Activated naive CD8-positive, alpha-beta T cell (primary cell): ENCODE data around the gene KCTD8.

ENCODE experiments used
- H3K27ac Mint-ChIP-seq: one replicate; pipeline ENCODE4 v1.8.0; 2021; ENCODE audit warnings: mixed read lengths
- H3K27me3 Mint-ChIP-seq: one replicate; pipeline ENCODE4 v1.8.0; 2021; ENCODE audit warnings: mixed read lengths
- H3K36me3 Mint-ChIP-seq: one replicate; pipeline ENCODE4 v1.8.0; 2021; ENCODE audit warnings: mixed read lengths
- H3K4me1 Mint-ChIP-seq: one replicate; pipeline ENCODE4 v1.8.0; 2021; ENCODE audit warnings: low read depth, mixed read lengths
- H3K4me3 Mint-ChIP-seq: one replicate; pipeline ENCODE4 v1.8.0; 2021; ENCODE audit warnings: mild to moderate bottlenecking, mixed read lengths
- H3K9me3 Mint-ChIP-seq: one replicate; pipeline ENCODE4 v1.8.0; 2021; ENCODE audit warnings: low read depth, mixed read lengths

The KCTD8 gene

DNA sequence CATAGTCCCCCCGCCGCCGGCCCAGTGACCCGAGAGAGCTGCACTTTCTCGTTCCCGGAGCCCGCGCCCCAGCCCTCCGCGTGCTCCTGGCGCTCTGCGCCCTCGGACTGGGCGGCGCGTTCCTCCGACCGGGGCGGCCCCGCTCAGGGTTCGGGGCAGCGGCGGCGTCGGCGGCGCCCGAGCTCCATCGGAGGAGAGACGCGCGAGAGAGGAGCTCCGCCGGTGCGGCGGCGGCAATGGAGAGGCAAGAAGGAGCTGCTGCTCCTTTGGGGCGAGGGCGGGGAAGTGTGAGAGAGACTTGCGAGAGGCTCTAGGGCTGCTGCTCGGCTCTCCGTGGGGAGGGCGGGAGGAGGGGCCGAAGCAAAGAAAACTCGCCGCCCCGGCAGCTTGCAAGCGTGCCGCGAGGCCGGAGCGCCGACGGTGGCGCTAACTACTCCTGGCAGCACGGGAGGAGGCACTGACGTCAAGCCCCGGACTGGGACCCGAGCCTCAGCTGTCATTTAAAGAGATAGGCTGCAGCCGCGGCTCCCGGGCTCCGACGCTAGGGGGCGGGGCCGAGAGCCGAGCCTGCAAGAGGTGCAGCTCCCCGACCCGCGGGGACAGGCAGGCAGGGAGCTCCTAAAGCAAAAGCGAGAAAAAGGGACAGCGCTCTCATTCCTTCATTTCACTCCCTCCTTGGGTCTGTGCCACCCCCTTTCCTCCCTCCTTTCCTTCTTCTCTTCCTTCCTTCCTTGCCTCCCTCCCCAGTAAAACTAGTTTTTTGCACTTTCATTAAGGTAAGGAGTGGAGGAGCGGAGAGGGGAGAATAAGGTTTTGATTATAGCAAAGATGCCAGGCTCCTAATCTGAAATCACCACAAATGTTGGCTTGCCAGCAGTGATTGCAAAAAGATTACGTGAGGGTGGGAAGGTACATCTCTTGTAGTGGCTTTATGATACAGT lies at the start of gene KCTD8:
TSS of gene KCTD8 (minus strand) at position 289 of the 941 bp plus-strand sequence.
- Mint-ChIP-seq H3K27ac (no peak within 1 kb of the TSS), H3K9me3 (no peaks in the 10 kb centered on the region), H3K4me3 (peak within 1 kb of the TSS; percentile 81), H3K4me1 (peaks cover 18% of the 10 kb centered on the region), H3K27me3 (peaks cover 42% of the 10 kb centered on the region), H3K36me3 (no peaks in the 10 kb centered on the region)

DNA sequence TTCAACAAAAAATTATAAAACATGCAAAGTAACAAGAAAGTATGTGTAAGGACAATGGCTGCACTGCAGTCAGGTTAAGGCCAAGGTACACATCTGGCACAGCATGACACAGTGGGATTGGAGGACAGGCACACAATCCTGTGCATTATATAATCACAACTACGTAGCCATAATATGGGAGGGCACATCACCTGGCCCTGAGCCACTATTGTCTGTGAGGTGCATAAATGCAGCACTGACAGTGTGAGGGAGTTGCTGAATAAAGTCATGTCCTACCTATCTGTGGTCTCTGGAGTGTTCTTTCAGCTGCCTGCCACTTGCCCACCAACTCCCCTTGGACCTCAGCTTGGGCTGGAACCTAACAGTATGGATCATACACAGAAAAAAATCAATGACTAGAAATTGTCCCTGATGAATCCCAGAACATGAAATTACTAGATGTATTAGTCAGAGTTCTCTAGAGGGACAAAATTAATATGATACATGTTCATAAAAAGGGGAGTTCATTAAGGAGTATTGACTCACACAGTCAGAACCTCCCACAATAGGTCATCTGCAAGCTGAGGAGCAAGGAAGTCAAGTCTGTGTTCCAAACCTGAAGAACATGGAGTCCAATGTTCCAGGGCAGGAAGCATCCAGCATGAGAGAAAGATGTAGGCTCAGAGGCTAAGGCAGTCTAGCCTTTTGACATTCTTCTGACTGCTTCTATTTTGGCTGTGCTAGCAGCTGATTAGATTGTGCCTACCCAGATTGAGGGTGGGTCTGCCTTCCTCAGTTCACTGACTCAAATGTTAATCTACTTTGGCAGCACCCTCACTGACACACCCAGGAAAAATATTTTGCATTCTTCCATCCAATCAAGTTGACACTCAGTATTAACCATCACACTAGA lies 46.4 kb upstream of the KCTD8 start:
- Mint-ChIP-seq H3K9me3 (no peaks in the 10 kb centered on the region), H3K36me3 (no peaks in the 10 kb centered on the region), H3K27me3 (no peaks in the 10 kb centered on the region), H3K4me3 (no peak overlapping the region), H3K4me1 (no peaks in the 10 kb centered on the region), H3K27ac (no peak overlapping the region)

DNA sequence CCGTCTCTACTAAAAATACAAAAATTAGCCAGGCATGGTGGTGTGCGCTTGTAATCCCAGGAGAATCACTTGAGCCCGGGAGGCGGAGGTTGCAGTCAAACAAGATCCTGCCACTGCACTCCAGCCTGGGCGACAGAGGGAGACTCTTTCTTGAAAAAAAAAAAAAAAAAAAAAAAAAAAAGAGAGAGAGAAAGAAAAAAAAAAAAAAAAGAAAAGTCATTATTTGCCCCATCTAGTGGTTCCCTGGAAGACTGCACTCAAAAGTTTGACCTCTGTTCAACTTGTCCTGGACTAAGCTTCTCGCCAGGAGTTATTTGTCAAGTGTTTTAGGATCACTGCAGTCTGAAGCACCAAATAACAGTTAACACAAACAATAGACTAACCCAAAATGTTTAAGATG lies 45.3 kb upstream of the KCTD8 start:
- no peak overlapping the region for H3K27ac Mint-ChIP-seq
- H3K9me3 Mint-ChIP-seq, result no peaks in the 10 kb centered on the region
- no peak overlapping the region for H3K4me3 Mint-ChIP-seq
- H3K4me1 Mint-ChIP-seq, result no peaks in the 10 kb centered on the region
- no peaks in the 10 kb centered on the region for H3K27me3 Mint-ChIP-seq
- no peaks in the 10 kb centered on the region for H3K36me3 Mint-ChIP-seq

DNA sequence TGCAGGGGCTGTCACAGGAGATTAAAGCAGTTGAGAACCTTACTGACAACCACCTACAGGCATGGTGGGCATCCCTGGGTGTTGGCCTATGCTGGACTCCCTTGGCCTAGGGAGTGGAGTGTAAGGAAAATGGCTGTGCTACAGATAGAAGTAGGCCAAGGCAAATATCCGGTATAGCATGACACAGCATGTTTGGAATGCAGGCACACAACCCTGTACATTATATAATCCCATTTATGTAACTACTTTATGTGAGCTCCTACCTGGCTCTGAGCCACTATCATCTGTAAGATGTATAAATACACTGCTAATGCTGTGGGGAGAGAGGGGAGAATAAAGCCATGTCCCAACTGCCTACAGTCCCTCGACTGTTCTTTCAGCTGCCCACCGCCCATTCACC lies 38.7 kb upstream of the KCTD8 start:
- no peaks in the 10 kb centered on the region for H3K9me3 Mint-ChIP-seq
- H3K4me3 Mint-ChIP-seq, result no peak overlapping the region
- no peak overlapping the region for H3K27ac Mint-ChIP-seq
- H3K27me3 Mint-ChIP-seq, result no peaks in the 10 kb centered on the region
- no peaks in the 10 kb centered on the region for H3K36me3 Mint-ChIP-seq
- H3K4me1 Mint-ChIP-seq, result no peaks in the 10 kb centered on the region

DNA sequence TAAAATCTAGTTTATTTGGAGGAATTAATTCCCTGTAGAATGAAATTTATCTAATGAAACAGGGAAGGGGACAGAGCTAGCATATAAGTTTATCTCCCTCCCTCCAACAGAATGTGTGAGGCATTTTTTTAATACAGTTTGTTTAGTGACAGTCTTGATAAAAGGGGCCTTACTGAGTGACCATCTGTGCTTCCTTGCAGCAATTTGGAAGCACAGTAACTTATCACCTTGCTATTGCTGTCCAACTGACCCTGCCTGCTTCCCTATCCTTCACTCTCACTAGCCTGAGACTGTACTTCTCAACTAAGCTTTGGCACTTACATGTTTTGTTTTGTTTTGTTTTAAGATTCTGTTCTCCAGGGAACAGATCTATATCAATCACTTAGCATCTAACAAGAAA lies 31.1 kb upstream of the KCTD8 start:
- no peak overlapping the region for H3K4me3 Mint-ChIP-seq
- H3K9me3 Mint-ChIP-seq, result peaks cover 12% of the 10 kb centered on the region
- no peak overlapping the region for H3K27ac Mint-ChIP-seq
- no peaks in the 10 kb centered on the region for H3K36me3 Mint-ChIP-seq
- H3K27me3 Mint-ChIP-seq, result no peaks in the 10 kb centered on the region
- H3K4me1 Mint-ChIP-seq, result no peaks in the 10 kb centered on the region

DNA sequence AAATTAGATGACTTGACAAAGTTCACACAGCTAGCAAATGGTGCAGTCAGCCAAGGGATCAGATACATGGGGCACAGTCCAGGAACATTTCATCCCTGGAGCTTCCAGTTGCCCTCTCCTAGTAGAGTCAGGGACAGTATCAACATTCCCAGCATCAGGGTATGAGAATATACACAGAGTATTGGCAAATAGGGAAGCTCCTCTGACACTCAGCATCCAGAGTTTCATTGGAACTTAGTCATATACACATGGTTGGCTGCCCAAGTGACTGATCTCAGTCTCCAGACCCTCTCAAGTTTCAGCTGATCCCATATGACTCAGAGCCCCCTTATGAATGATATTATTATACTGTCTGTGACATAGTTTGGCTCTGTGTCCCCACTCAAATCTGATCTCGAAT lies 13.7 kb upstream of the KCTD8 start:
- Mint-ChIP-seq H3K27me3 (peaks cover 3% of the 10 kb centered on the region), H3K9me3 (no peaks in the 10 kb centered on the region), H3K27ac (no peak overlapping the region), H3K4me3 (no peak overlapping the region), H3K36me3 (no peaks in the 10 kb centered on the region), H3K4me1 (no peaks in the 10 kb centered on the region)

DNA sequence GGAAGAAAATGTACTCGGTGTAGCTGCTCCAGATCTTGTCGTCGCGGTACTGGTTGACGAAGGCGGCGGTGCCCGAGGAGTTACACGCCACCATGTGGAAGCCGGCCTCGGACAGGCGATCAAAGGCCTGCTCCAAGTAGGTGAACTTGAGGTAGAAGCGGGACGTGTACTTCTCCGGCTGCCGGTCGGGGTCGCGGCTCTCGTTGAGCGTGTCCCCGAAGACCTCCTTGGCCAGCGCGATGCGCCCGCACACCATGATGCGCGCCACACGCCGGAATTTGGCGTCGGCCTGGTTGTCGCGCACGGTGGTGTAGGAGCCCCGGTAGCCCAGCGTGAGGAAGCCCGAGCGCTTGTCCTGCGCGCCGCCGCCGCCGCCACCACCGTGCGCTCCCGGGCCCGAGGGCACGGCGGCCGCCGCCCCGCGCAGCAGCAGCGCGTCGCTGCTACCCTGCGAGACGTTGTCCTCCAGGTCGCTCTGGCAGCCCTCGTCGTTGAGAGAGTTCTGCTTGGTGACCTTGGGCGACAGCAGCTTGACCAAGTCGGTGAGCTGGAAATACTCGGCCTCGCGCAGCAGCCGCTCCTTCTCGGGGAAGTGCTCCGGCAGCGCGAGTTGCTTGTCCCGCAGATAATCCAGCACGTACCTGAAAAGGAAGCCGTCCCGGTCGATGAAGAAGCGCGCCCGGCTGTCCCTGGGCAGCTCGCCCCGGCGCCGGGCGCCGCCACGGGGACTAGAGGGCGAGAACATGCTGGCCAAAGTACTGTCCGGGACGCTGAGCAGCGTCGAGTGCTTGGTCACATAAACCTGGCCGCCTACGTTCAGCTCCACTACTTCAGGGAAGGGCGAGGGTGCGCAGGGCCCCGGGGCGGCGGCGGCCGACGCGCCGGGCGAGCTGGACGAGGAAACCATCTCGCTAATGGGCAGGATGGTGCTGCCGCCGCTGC lies 775 bp downstream of the KCTD8 start:
- peaks cover 39% of the 10 kb centered on the region for H3K27me3 Mint-ChIP-seq
- no peaks in the 10 kb centered on the region for H3K36me3 Mint-ChIP-seq
- no peaks in the 10 kb centered on the region for H3K9me3 Mint-ChIP-seq
- H3K4me1 Mint-ChIP-seq, result peaks cover 18% of the 10 kb centered on the region
- H3K27ac Mint-ChIP-seq, result no peak overlapping the region
- H3K4me3 Mint-ChIP-seq, result no peak overlapping the region

DNA sequence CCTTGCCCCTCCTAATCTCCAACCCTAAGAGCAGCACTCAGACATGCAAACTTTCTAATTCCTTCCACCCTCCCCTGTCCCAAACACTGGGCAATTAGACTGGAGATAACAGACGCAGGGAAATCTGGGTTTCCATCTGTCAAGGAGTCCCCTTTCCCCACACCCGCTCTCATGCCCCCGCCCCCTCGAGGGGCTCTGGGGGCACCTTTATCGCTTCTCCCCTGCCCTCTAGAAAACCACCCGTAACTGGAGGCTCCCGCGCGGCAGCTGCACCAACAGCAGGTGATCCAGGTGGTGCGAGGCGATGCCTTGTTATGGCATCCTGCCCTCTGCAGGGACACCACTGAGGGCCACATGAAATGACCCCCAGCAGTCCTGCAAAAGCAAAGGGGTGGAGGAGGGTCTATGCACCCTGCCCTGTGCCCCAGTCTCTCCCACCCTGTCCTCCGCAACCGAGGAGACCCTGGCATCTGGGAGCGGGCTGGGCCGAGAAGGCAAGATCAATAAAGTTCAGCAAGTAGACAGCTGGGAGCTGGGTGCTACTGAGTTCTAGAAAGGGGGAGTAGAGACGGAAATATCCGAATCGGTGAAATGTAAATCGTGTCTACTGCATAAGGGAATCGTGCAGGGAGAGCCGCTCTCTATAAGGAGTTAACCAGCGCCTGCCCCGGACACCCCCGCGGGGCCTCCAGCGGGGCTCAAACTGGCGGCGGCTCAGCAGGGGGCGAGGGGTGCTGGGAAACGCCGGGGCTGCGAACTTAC lies 1.6 kb downstream of the KCTD8 start:
- Mint-ChIP-seq H3K9me3 (no peaks in the 10 kb centered on the region), H3K27me3 (peaks cover 35% of the 10 kb centered on the region), H3K4me3 (peak overlapping the region; percentile 69), H3K27ac (no peak overlapping the region), H3K36me3 (no peaks in the 10 kb centered on the region), H3K4me1 (peaks cover 18% of the 10 kb centered on the region)

DNA sequence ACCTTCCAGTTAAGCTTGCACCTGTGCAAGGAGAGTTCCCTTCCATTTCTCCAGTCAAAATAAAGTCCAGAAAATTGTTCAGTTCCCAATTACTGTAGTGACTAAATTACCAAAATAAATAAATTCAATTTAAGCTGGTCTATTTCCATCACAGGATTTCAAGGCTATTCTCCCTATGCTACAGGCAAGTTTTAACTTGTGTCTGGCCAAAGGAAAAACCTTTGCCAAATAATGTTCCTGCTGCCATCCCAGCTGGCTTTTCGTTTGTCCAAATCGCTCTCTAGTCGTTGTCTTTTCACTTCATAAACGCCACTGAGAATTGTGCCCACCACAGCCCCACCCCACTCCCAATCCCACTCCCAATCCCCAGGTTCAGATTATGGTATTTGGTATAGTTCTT lies 2.4 kb downstream of the KCTD8 start:
- Mint-ChIP-seq H3K27ac (no peak overlapping the region), H3K27me3 (peaks cover 30% of the 10 kb centered on the region), H3K9me3 (no peaks in the 10 kb centered on the region), H3K4me1 (peaks cover 18% of the 10 kb centered on the region), H3K36me3 (no peaks in the 10 kb centered on the region), H3K4me3 (no peak overlapping the region)

DNA sequence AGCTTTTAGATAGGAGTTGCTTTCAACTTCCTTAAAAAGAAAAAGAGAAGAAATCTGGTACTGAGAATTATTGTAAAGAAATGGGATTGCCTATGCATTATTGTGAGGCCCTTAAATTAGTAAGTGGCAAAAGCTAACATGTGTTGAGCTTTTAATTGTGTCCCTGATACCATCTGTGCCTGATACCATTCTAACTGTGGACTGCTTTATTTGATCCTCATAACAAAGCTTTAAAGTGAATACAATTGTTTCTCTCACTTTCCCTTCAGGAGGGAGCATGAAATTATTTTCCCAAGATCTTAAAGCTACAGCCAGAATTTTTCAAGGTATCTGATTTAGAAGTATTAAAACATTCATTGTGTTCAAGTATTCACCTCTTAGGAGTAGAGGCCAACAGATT lies 9.9 kb downstream of the KCTD8 start:
- Mint-ChIP-seq H3K4me1 (no peaks in the 10 kb centered on the region), H3K27ac (no peak overlapping the region), H3K36me3 (no peaks in the 10 kb centered on the region), H3K4me3 (no peak overlapping the region), H3K9me3 (no peaks in the 10 kb centered on the region), H3K27me3 (peaks cover 3% of the 10 kb centered on the region)

DNA sequence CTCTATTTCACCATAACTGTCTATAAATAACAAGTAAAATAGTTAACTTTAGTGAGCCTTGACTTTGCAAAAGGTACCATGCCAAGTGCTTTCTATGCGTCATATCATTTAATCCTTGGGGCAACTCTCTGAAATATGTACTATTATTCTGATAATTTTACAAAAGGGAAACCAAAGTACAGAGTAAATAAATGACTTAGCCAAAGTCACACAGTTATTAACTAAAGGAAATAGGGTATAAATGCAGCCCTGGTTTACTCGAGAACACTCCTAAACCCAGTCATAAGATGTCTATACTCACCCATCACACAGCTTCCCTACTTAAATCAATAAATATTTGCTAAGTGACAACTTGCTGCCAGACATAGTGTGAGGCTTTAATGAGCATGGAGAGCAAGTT lies 14.4 kb downstream of the KCTD8 start:
- no peaks in the 10 kb centered on the region for H3K9me3 Mint-ChIP-seq
- H3K36me3 Mint-ChIP-seq, result no peaks in the 10 kb centered on the region
- no peaks in the 10 kb centered on the region for H3K4me1 Mint-ChIP-seq
- H3K4me3 Mint-ChIP-seq, result no peak overlapping the region
- peaks cover 3% of the 10 kb centered on the region for H3K27me3 Mint-ChIP-seq
- H3K27ac Mint-ChIP-seq, result no peak overlapping the region

DNA sequence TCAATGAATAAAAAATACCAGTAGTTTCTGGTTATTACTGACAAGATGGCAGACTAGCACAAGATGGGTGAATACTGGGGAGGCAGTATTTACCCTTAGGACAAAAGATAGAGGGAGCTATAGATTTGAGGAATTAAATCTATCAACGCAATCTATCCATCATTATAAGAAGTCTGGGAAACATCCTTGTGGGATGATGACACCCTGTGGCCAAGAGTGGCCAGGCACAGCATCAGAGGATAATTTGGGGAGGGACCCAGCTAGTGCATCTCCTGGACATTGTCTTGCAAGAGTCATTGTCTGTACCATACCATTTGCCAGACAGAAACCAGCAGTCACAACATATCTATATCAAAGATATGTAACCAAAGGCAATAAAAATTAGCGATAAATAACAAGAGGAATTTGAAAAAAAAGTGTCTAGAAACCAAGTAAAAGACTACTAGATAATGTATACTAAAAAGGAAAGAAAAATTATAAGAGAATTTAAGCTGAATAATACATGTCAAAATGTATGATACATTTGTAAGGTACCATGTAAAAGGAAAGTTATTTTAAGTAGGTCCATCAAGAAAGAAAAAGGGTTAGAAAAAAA lies 22.9 kb downstream of the KCTD8 start:
- no peaks in the 10 kb centered on the region for H3K27me3 Mint-ChIP-seq
- H3K4me3 Mint-ChIP-seq, result no peak overlapping the region
- H3K4me1 Mint-ChIP-seq, result no peaks in the 10 kb centered on the region
- H3K36me3 Mint-ChIP-seq, result no peaks in the 10 kb centered on the region
- no peak overlapping the region for H3K27ac Mint-ChIP-seq
- no peaks in the 10 kb centered on the region for H3K9me3 Mint-ChIP-seq

DNA sequence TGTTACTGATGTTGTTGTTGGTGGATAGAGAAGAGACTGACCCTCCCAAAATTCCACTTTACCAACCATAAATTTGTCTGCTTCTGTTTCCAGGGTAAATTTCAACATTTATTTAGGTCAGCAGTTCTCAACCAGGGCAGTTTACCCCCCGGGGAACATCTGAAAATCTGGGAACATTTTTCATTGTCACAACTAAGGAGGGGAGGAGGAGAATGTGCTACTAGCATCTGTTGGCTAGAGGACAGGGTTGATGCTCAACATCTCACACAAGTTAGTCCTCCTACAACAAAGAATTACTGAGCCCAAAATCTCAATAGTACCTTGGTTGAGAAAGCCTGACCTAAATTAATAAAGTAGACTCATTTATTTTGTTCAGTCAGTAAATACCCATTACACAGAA lies 25.7 kb downstream of the KCTD8 start:
- H3K36me3 Mint-ChIP-seq, result no peaks in the 10 kb centered on the region
- no peaks in the 10 kb centered on the region for H3K9me3 Mint-ChIP-seq
- H3K27me3 Mint-ChIP-seq, result no peaks in the 10 kb centered on the region
- no peaks in the 10 kb centered on the region for H3K4me1 Mint-ChIP-seq
- no peak overlapping the region for H3K4me3 Mint-ChIP-seq
- no peak overlapping the region for H3K27ac Mint-ChIP-seq
